ENCODE results near the gene PFKFB2. TPM values are rescaled to one million over a fixed set of nuclear protein-coding genes. Genes with fewer than 3 reads are reported as not detected.

Gene PFKFB2
- total RNA-seq, 2 experiments from 2014 or later, result 2.1 to 2.5 TPM

- Mint-ChIP-seq H3K27ac (no peak overlapping the region), H3K27me3 (peaks cover 23% of the 10 kb centered on the region), H3K4me1 (ENCODE audit: low read depth) (peaks cover 16% of the 10 kb centered on the region), H3K36me3 (no peaks in the 10 kb centered on the region), H3K9me3 (no peaks in the 10 kb centered on the region), H3K4me3 (no peak overlapping the region)
- intact Hi-C loops (cut with micrococcal nuclease), result no loop called here
- DNase-seq, result no peak
- ChIA-PET CTCF (interaction anchor here (1.6 to 6.9 kb wide), 3 partner anchors 315 to 413 kb away, joined by 4 to 62 read pairs (median 10); no protein-coding TSS in a partner anchor), POLR2A (no interaction called here)
Observed at GRCh38 chr1:207085887-207086286, 32.8 kb downstream of the PFKFB2 start.

GRCh38 chr1:207088161-207088560 is 35.1 kb downstream of the PFKFB2 start:
- H3K36me3 Mint-ChIP-seq, result no peaks in the 10 kb centered on the region
- POLR2A ChIA-PET, result interaction anchor here (1.8 kb wide), 1 partner anchor 234 kb away, joined by 5 read pairs; the partner anchor contains the start of gene CD55
- H3K27ac Mint-ChIP-seq, result no peak overlapping the region
- no peaks in the 10 kb centered on the region for H3K9me3 Mint-ChIP-seq
- H3K27me3 Mint-ChIP-seq, result peaks cover 14% of the 10 kb centered on the region
- CTCF ChIA-PET, result interaction anchor here (1.8 kb wide), 1 partner anchor 412 kb away, joined by 4 read pairs; no protein-coding TSS in a partner anchor
- DNase-seq, result no peak
- H3K4me3 Mint-ChIP-seq, result no peak overlapping the region
- peaks cover 16% of the 10 kb centered on the region for H3K4me1 Mint-ChIP-seq (ENCODE audit: low read depth)
- intact Hi-C loops (cut with micrococcal nuclease), result no loop called here

GRCh38 chr1:207088701-207089626 is 35.9 kb downstream of the PFKFB2 start, which contains the start of gene C4BPB:
Gene C4BPB, plus strand, starts transcription at chr1:207088860. Its CDS starts 672 bp downstream, at chr1:207089532.
- Mint-ChIP-seq H3K4me1 (ENCODE audit: low read depth) (peaks cover 16% of the 10 kb centered on the region), H3K9me3 (no peaks in the 10 kb centered on the region), H3K27me3 (peaks cover 10% of the 10 kb centered on the region), H3K4me3 (peak within 1 kb of the TSS; percentile 47), H3K27ac (no peak within 1 kb of the TSS), H3K36me3 (no peaks in the 10 kb centered on the region)
- intact Hi-C loops (cut with micrococcal nuclease), result no loop called here
- ChIA-PET CTCF (interaction anchor here (0.7 to 1.8 kb wide), 2 partner anchors 316 to 411 kb away, joined by 3 to 4 read pairs; no protein-coding TSS in a partner anchor), POLR2A (interaction anchor here (1.8 kb wide), 1 partner anchor 233 kb away, joined by 5 read pairs; the partner anchor contains the start of gene CD55)
- peak; percentile 13 for DNase-seq

GRCh38 chr1:207089627-207090355 is 36.7 kb downstream of the PFKFB2 start:
- intact Hi-C loops (cut with micrococcal nuclease), result no loop called here
- no peak for DNase-seq
- Mint-ChIP-seq H3K9me3 (no peaks in the 10 kb centered on the region), H3K4me1 (ENCODE audit: low read depth) (peaks cover 12% of the 10 kb centered on the region), H3K36me3 (no peaks in the 10 kb centered on the region), H3K27ac (no peak overlapping the region), H3K4me3 (peak overlapping the region; percentile 47), H3K27me3 (peaks cover 6% of the 10 kb centered on the region)
- ChIA-PET POLR2A (interaction anchor here (1.8 kb wide), 1 partner anchor 232 kb away, joined by 5 read pairs; the partner anchor contains the start of gene CD55), CTCF (interaction anchor here (0.7 to 1.8 kb wide), 2 partner anchors 315 to 410 kb away, joined by 3 to 4 read pairs; no protein-coding TSS in a partner anchor)

GRCh38 chr1:207091200-207091908 is 38.3 kb downstream of the PFKFB2 start:
- H3K27ac Mint-ChIP-seq, result no peak overlapping the region
- POLR2A ChIA-PET, result no interaction called here
- H3K9me3 Mint-ChIP-seq, result no peaks in the 10 kb centered on the region
- CTCF ChIA-PET, result interaction anchor here (1.1 to 1.4 kb wide), 2 partner anchors 13 to 408 kb away, joined by 3 to 4 read pairs; no protein-coding TSS in a partner anchor
- no peak for DNase-seq
- H3K36me3 Mint-ChIP-seq, result no peaks in the 10 kb centered on the region
- H3K4me3 Mint-ChIP-seq, result no peak overlapping the region
- H3K4me1 Mint-ChIP-seq (ENCODE audit: low read depth), result peaks cover 7% of the 10 kb centered on the region
- intact Hi-C loops (cut with micrococcal nuclease), result no loop called here
- H3K27me3 Mint-ChIP-seq, result peaks cover 11% of the 10 kb centered on the region

GRCh38 chr1:207093944-207094343 is 40.9 kb downstream of the PFKFB2 start:
- Mint-ChIP-seq H3K27me3 (peaks cover 13% of the 10 kb centered on the region), H3K9me3 (no peaks in the 10 kb centered on the region), H3K36me3 (no peaks in the 10 kb centered on the region), H3K4me3 (no peak overlapping the region), H3K4me1 (ENCODE audit: low read depth) (peaks cover 16% of the 10 kb centered on the region), H3K27ac (no peak overlapping the region)
- ChIA-PET CTCF (interaction anchor here (1.0 to 1.3 kb wide), 2 partner anchors 10 to 406 kb away, joined by 4 to 10 read pairs; no protein-coding TSS in a partner anchor), POLR2A (interaction anchor here (1.1 kb wide), 1 partner anchor 269 kb away, joined by 3 read pairs; no protein-coding TSS in a partner anchor)
- intact Hi-C loops (cut with micrococcal nuclease), result no loop called here
- no peak for DNase-seq

GRCh38 chr1:207097871-207098324 is 44.8 kb downstream of the PFKFB2 start:
- CTCF ChIA-PET, result interaction anchor here (0.7 to 1.4 kb wide), 5 partner anchors 19 to 402 kb away, joined by 3 to 7 read pairs (median 3); no protein-coding TSS in a partner anchor
- peaks cover 24% of the 10 kb centered on the region for H3K27me3 Mint-ChIP-seq

GRCh38 chr1:207101720-207102119 is 48.6 kb downstream of the PFKFB2 start:
- ChIA-PET POLR2A (no interaction called here), CTCF (no interaction called here)
- peaks cover 21% of the 10 kb centered on the region for H3K27me3 Mint-ChIP-seq
- DNase-seq, result no peak
- H3K27ac Mint-ChIP-seq, result no peak overlapping the region
- intact Hi-C loops (cut with micrococcal nuclease), result no loop called here
- H3K36me3 Mint-ChIP-seq, result no peaks in the 10 kb centered on the region
- peaks cover 4% of the 10 kb centered on the region for H3K9me3 Mint-ChIP-seq
- peaks cover 14% of the 10 kb centered on the region for H3K4me1 Mint-ChIP-seq (ENCODE audit: low read depth)
- H3K4me3 Mint-ChIP-seq, result no peak overlapping the region

More at GRCh38 chr1:207097871-207098324, 44.8 kb downstream of the PFKFB2 start:
- peak; percentile 64 for DNase-seq
- no peaks in the 10 kb centered on the region for H3K36me3 Mint-ChIP-seq
- intact Hi-C loops (cut with micrococcal nuclease), result loop anchor here (1.0 to 2.0 kb wide), 7 partner anchors 46 to 402 kb away; partner anchors contain the start of gene CD55
- no peak overlapping the region for H3K4me3 Mint-ChIP-seq
- peaks cover 4% of the 10 kb centered on the region for H3K9me3 Mint-ChIP-seq
- POLR2A ChIA-PET, result interaction anchor here (1.8 kb wide), 1 partner anchor 239 kb away, joined by 9 read pairs; no protein-coding TSS in a partner anchor
- peaks cover 14% of the 10 kb centered on the region for H3K4me1 Mint-ChIP-seq (ENCODE audit: low read depth)
- H3K27ac Mint-ChIP-seq, result peak overlapping the region; percentile 78

- no peak for DNase-seq
- CTCF ChIA-PET, result no interaction called here
- H3K4me3 Mint-ChIP-seq, result no peak overlapping the region
- no peak overlapping the region for H3K27ac Mint-ChIP-seq
- POLR2A ChIA-PET, result no interaction called here
- peaks cover 14% of the 10 kb centered on the region for H3K4me1 Mint-ChIP-seq (ENCODE audit: low read depth)
- intact Hi-C loops (cut with micrococcal nuclease), result no loop called here
- H3K27me3 Mint-ChIP-seq, result peaks cover 23% of the 10 kb centered on the region
- H3K9me3 Mint-ChIP-seq, result peaks cover 4% of the 10 kb centered on the region
- H3K36me3 Mint-ChIP-seq, result no peaks in the 10 kb centered on the region
Observed at GRCh38 chr1:207102146-207102545, 49.1 kb downstream of the PFKFB2 start.

GRCh38 chr1:207102659-207103058 is 49.6 kb downstream of the PFKFB2 start:
- Mint-ChIP-seq H3K4me3 (no peak overlapping the region), H3K9me3 (peaks cover 4% of the 10 kb centered on the region), H3K4me1 (ENCODE audit: low read depth) (peaks cover 12% of the 10 kb centered on the region), H3K36me3 (no peaks in the 10 kb centered on the region), H3K27ac (no peak overlapping the region), H3K27me3 (peaks cover 25% of the 10 kb centered on the region)
- CTCF ChIA-PET, result no interaction called here
- DNase-seq, result no peak
- intact Hi-C loops (cut with micrococcal nuclease), result no loop called here
- POLR2A ChIA-PET, result no interaction called here

- intact Hi-C loops (cut with micrococcal nuclease), result no loop called here
- no peak for DNase-seq
- CTCF ChIA-PET, result interaction anchor here (2.1 kb wide), 1 partner anchor 301 kb away, joined by 9 read pairs; no protein-coding TSS in a partner anchor
- POLR2A ChIA-PET, result no interaction called here
- Mint-ChIP-seq H3K9me3 (peaks cover 4% of the 10 kb centered on the region), H3K4me3 (no peak within 1 kb of the TSS), H3K27ac (no peak within 1 kb of the TSS), H3K36me3 (no peaks in the 10 kb centered on the region), H3K27me3 (peaks cover 28% of the 10 kb centered on the region), H3K4me1 (ENCODE audit: low read depth) (peaks cover 4% of the 10 kb centered on the region)
Observed at GRCh38 chr1:207103892-207104373, 50.9 kb downstream of the PFKFB2 start, which contains the start of gene C4BPA. Gene C4BPA, plus strand, starts transcription at chr1:207104233. Its CDS starts 8,793 bp downstream, at chr1:207113026.

Measured in activated CD4-positive, alpha-beta memory T cell treated with anti-CD3 and anti-CD28 coated beads for 36 hours (primary cell).